HepG2 (cell line): Measurements from ENCODE around the gene DYNC2I2. TPM values are rescaled to one million over a fixed set of nuclear protein-coding genes. Genes with fewer than 3 reads are reported as not detected.
A peak's percentile ranks its signal among the peaks of the same experiment; 100 is the strongest.

Source experiments
- AKNA ChIP-seq: sonication (generic); formaldehyde crosslinking; IDR thresholded peaks from 2 replicates; pipeline ENCODE4 v1.4.0; 2020; ENCODE audit warnings: missing genetic modification reagents, borderline replicate concordance
- CENPX ChIP-seq: sonication (generic); formaldehyde crosslinking; IDR thresholded peaks from 2 replicates; pipeline ENCODE4 v1.9.0; 2021; ENCODE audit warnings: mild to moderate bottlenecking, missing genetic modification reagents, moderate library complexity
- HHEX ChIP-seq: IDR thresholded peaks from 2 replicates; pipeline ENCODE4 v1.6.1; 2016; ENCODE audit warnings: control low read depth
- HOXA5 ChIP-seq: sonication (generic); formaldehyde crosslinking; IDR thresholded peaks from 2 replicates; pipeline ENCODE4 v1.4.0; 2020; ENCODE audit warnings: missing genetic modification reagents
- IRF2 ChIP-seq: IDR thresholded peaks from 2 replicates; pipeline ENCODE4 v1.6.1; 2018; ENCODE audit warnings: missing genetic modification reagents, missing compliant biosample characterization
- MAZ ChIP-seq, 2 experiments: sonication (generic) in 1 of 2; formaldehyde crosslinking in 1 of 2; IDR thresholded peaks; 2 replicates each; pipeline versions ENCODE4 v1.5.0 to v1.6.1; 2012 to 2020; ENCODE audit warnings: low read depth in 2 of 2, mild to moderate bottlenecking in 2 of 2, borderline replicate concordance in 1 of 2, improper control_type of control experiment in 1 of 2, low read length in 1 of 2, missing genetic modification reagents in 1 of 2, moderate library complexity in 1 of 2
- MED13 ChIP-seq: sonication (generic); formaldehyde crosslinking; IDR thresholded peaks from 2 replicates; pipeline ENCODE4 v1.5.0; 2020; ENCODE audit warnings: missing genetic modification reagents
- MIXL1 ChIP-seq: IDR thresholded peaks from 2 replicates; pipeline ENCODE4 v1.6.1; 2016
- NPAS2 ChIP-seq: sonication (generic); formaldehyde crosslinking; IDR thresholded peaks from 2 replicates; pipeline ENCODE4 v1.8.0; 2022; ENCODE audit warnings: mild to moderate bottlenecking, missing genetic modification reagents, borderline replicate concordance
- SIN3A ChIP-seq: IDR thresholded peaks from 2 replicates; pipeline ENCODE4 v1.6.1; 2011; ENCODE audit warnings: low read depth, mild to moderate bottlenecking, control low read depth, low read length, borderline replicate concordance
- SNRNP70 ChIP-seq: fragments of 200-400 bp; formaldehyde crosslinking; IDR thresholded peaks from 2 replicates; pipeline ENCODE4 v1.6.1; 2017; ENCODE audit warnings: mild to moderate bottlenecking, low read depth, low read length, moderate library complexity
- TAF15 ChIP-seq: fragments of 200-400 bp; formaldehyde crosslinking; IDR thresholded peaks from one replicate; pipeline ENCODE4 v1.6.1; 2018; ENCODE audit warnings: mild to moderate bottlenecking, low read depth, low read length; ENCODE audit not compliant: poor library complexity, severe bottlenecking
- TGIF2 ChIP-seq: IDR thresholded peaks from 2 replicates; pipeline ENCODE4 v1.6.1; 2016; ENCODE audit warnings: control low read depth, missing compliant biosample characterization
- ZBTB20 ChIP-seq: sonication (generic); formaldehyde crosslinking; IDR thresholded peaks from 2 replicates; pipeline ENCODE4 v1.8.1; 2023; ENCODE audit warnings: missing genetic modification reagents, low read depth, mild to moderate bottlenecking, borderline replicate concordance
- ZBTB7B ChIP-seq: sonication (generic); formaldehyde crosslinking; IDR thresholded peaks from 2 replicates; pipeline ENCODE4 v1.4.0; 2020; ENCODE audit warnings: missing genetic modification reagents
- ZEB1 ChIP-seq: IDR thresholded peaks from 2 replicates; pipeline ENCODE4 v1.6.1; 2012; ENCODE audit warnings: mild to moderate bottlenecking, low read depth, inconsistent platforms; ENCODE audit not compliant: insufficient replicate concordance
- ZFAT ChIP-seq: sonication (generic); formaldehyde crosslinking; conservative IDR thresholded peaks from 2 replicates; pipeline ENCODE4 v1.8.1; 2023; ENCODE audit warnings: missing genetic modification reagents, inconsistent platforms
- ZKSCAN1 ChIP-seq: fragments of 150-350 bp; IDR thresholded peaks from 2 replicates; pipeline ENCODE4 v1.6.1; 2014; ENCODE audit warnings: low read length
- ZNF224 ChIP-seq: sonication (generic); formaldehyde crosslinking; IDR thresholded peaks from 2 replicates; pipeline ENCODE4 v1.5.0; 2020; ENCODE audit warnings: mild to moderate bottlenecking, missing genetic modification reagents
- ZNF230 ChIP-seq: sonication (generic); formaldehyde crosslinking; IDR thresholded peaks from 2 replicates; pipeline ENCODE4 v1.4.0; 2020; ENCODE audit warnings: mild to moderate bottlenecking, missing genetic modification reagents
- ZNF382 ChIP-seq: sonication (generic); formaldehyde crosslinking; IDR thresholded peaks from 2 replicates; pipeline ENCODE4 v1.5.0; 2020; ENCODE audit warnings: missing genetic modification reagents, mild to moderate bottlenecking, borderline replicate concordance
- ZNF629 ChIP-seq: sonication (generic); formaldehyde crosslinking; conservative IDR thresholded peaks from 2 replicates; pipeline ENCODE4 v1.5.0; 2020; ENCODE audit warnings: missing genetic modification reagents
- ZNF749 ChIP-seq: sonication (generic); formaldehyde crosslinking; IDR thresholded peaks from 2 replicates; pipeline ENCODE4 v1.8.0; 2022; ENCODE audit warnings: mild to moderate bottlenecking, missing genetic modification reagents, moderate library complexity, borderline replicate concordance
- ZSCAN5A ChIP-seq: sonication (generic); formaldehyde crosslinking; IDR thresholded peaks from 2 replicates; pipeline ENCODE4 v1.8.0; 2022; ENCODE audit warnings: mild to moderate bottlenecking, missing genetic modification reagents, borderline replicate concordance
- polyA plus RNA-seq, 8 experiments: library from polyadenylated mRNA; depleted of rRNA in 3 of 8; stranded (reverse) in 7 of 8; unstranded in 1 of 8; fragments of >200 nt; fragmentation: Illumina TruSeq in 4 of 8; extraction: Trizol in 4 of 8; gene quantifications; 2 replicates each; pipeline versions ENCODE4 v1.2.1 to v1.2.3, GENCODE V29; 2011 to 2016; ENCODE audit warnings: low read depth in 4 of 8, missing spikeins in 1 of 8, mixed read lengths in 1 of 8; ENCODE audit not compliant: insufficient read depth in 1 of 8
- total RNA-seq, 5 experiments: library from RNA; depleted of rRNA; stranded (reverse); fragments of >200 nt; fragmentation: Illumina TruSeq; extraction: Trizol; gene quantifications; 2 replicates each; pipeline ENCODE4 v1.2.3, GENCODE V29; 2016; ENCODE audit warnings: low read depth in 1 of 5

The DYNC2I2 gene
- total and polyA plus RNA-seq, 2 of the 13 experiments (the other 11 are each of a cell fraction or from before 2014, with no cell fraction given): 13.7 to 40.2 TPM

GRCh38 chr9:128656416-128657343 lies at the start of gene DYNC2I2 (continued):
- TF ChIP-seq ZSCAN5A (CRISPR knock-in tag): no peak
- TF ChIP-seq ZEB1: no peak
- TF ChIP-seq ZNF629 (CRISPR knock-in tag): no peak; the same call in 1 of the 2 replicates
- no peak for TF ChIP-seq HHEX
- TF ChIP-seq SNRNP70: no peak
- peak; percentile 88; the same call in 1 of the 2 replicates for TF ChIP-seq HOXA5
- TF ChIP-seq ZNF749 (CRISPR knock-in tag): 0 out of 2 replicates have a peak, but pooled peaks have one; percentile 20
- TF ChIP-seq TGIF2 (CRISPR knock-in tag): peak; percentile 70
- TF ChIP-seq ZKSCAN1: peak; percentile 83
- TF ChIP-seq IRF2 (CRISPR knock-in tag): peak; percentile 73; the same call in 1 of the 2 replicates
- TF ChIP-seq MED13 (CRISPR knock-in tag): peak; percentile 60; the same call in 1 of the 2 replicates
- peak; percentile 43 for TF ChIP-seq MIXL1 (CRISPR knock-in tag)
- TF ChIP-seq ZNF230: peak; percentile 46; the same call in 1 of the 2 replicates
- no peak for TF ChIP-seq ZBTB7B
- TF ChIP-seq ZNF382: no peak
- peak; percentile 76 for TF ChIP-seq SIN3A
- peak; percentile 36; the same call in 1 of the 2 replicates for TF ChIP-seq ZBTB20
- no peak for TF ChIP-seq AKNA (CRISPR knock-in tag)
- no peak for TF ChIP-seq ZFAT (CRISPR knock-in tag)
- TF ChIP-seq NPAS2: no peak
- no peak for TF ChIP-seq CENPX (CRISPR knock-in tag)
- TF ChIP-seq MAZ (IDR thresholded peaks at IDR 0.05; ENCODE audit: borderline replicate concordance, low read depth, low read length): peak; percentile 63; the same call in 1 of the 2 replicates
- peak; percentile 79 for TF ChIP-seq MAZ (CRISPR knock-in tag; IDR thresholded peaks at IDR 0.05; ENCODE audit: low read depth)
- TF ChIP-seq TAF15: no peak
- TF ChIP-seq ZNF224 (CRISPR knock-in tag): peak; percentile 65; the same call in 1 of the 2 replicates
